ENCODE data around the gene BRINP3.

BRINP3 gene

GRCh38 chr1:190286111-190286510, 191.6 kb downstream of the BRINP3 start:
- TF ChIP-seq, protein P1, sequence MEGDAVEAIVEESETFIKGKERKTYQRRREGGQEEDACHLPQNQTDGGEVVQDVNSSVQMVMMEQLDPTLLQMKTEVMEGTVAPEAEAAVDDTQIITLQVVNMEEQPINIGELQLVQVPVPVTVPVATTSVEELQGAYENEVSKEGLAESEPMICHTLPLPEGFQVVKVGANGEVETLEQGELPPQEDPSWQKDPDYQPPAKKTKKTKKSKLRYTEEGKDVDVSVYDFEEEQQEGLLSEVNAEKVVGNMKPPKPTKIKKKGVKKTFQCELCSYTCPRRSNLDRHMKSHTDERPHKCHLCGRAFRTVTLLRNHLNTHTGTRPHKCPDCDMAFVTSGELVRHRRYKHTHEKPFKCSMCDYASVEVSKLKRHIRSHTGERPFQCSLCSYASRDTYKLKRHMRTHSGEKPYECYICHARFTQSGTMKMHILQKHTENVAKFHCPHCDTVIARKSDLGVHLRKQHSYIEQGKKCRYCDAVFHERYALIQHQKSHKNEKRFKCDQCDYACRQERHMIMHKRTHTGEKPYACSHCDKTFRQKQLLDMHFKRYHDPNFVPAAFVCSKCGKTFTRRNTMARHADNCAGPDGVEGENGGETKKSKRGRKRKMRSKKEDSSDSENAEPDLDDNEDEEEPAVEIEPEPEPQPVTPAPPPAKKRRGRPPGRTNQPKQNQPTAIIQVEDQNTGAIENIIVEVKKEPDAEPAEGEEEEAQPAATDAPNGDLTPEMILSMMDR (IDR thresholded peaks at IDR 0.05; ENCODE audit: unreplicated experiment in 3 of 3), result no peak
- H3K4me1 Mint-ChIP-seq, result no peaks in the 10 kb centered on the region
- no peak overlapping the region for H3K27ac Mint-ChIP-seq
- no peaks in the 10 kb centered on the region for H3K27me3 Mint-ChIP-seq (ENCODE audit: low read depth)
- H3K4me3 Mint-ChIP-seq, result no peak overlapping the region
- no peaks in the 10 kb centered on the region for H3K9me3 Mint-ChIP-seq
- H3K36me3 Mint-ChIP-seq (ENCODE audit: low read depth), result no peaks in the 10 kb centered on the region

DNA sequence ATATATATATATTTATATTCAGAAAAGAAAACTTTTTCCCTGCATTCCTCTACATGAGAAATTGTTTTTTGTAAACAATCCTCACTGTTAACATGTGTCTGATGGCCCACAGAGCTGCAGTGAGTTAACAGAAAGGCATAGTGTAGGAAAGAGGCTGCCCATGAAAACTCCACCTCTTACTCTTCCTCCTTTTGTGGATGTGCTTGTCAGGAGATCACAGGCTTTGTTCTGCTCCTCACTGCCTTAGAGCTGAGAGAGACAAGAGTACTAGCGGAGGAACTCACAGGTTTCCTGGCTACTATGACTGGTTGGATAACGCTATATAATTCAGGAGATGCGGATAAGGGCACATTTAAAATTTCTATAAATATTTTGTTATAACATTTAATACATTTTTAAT, 200.6 kb downstream of the BRINP3 start:
- Mint-ChIP-seq H3K36me3 (ENCODE audit: low read depth) (no peaks in the 10 kb centered on the region), H3K27ac (no peak overlapping the region)

GRCh38 chr1:190274721-190275120, 202.9 kb downstream of the BRINP3 start:
- no peaks in the 10 kb centered on the region for H3K27me3 Mint-ChIP-seq (ENCODE audit: low read depth)
- peaks cover 17% of the 10 kb centered on the region for H3K4me1 Mint-ChIP-seq
- TF ChIP-seq, protein P1 (IDR thresholded peaks at IDR 0.05; ENCODE audit: unreplicated experiment in 3 of 3), result no peak
- H3K9me3 Mint-ChIP-seq, result no peaks in the 10 kb centered on the region
- H3K27ac Mint-ChIP-seq, result peak overlapping the region in 2 of 3 experiments; percentile 0 to 13
- H3K4me3 Mint-ChIP-seq, result no peak overlapping the region
- no peaks in the 10 kb centered on the region for H3K36me3 Mint-ChIP-seq (ENCODE audit: low read depth)

More for the DNA sequence above, 200.6 kb downstream of the BRINP3 start:
- H3K4me3 Mint-ChIP-seq, result no peak overlapping the region
- H3K4me1 Mint-ChIP-seq, result peaks cover 17% of the 10 kb centered on the region
- TF ChIP-seq, protein P1 (IDR thresholded peaks at IDR 0.05; ENCODE audit: unreplicated experiment in 3 of 3), result no peak
- H3K9me3 Mint-ChIP-seq, result no peaks in the 10 kb centered on the region
- H3K27me3 Mint-ChIP-seq (ENCODE audit: low read depth), result no peaks in the 10 kb centered on the region

- TF ChIP-seq, protein P1 (IDR thresholded peaks at IDR 0.05; ENCODE audit: unreplicated experiment in 3 of 3), result no peak
- Mint-ChIP-seq H3K27ac (no peak overlapping the region), H3K27me3 (ENCODE audit: low read depth) (no peaks in the 10 kb centered on the region), H3K36me3 (ENCODE audit: low read depth) (no peaks in the 10 kb centered on the region), H3K9me3 (no peaks in the 10 kb centered on the region), H3K4me3 (no peak overlapping the region), H3K4me1 (peaks cover 17% of the 10 kb centered on the region)
Observed at GRCh38 chr1:190273161-190273560, 204.5 kb downstream of the BRINP3 start.

GRCh38 chr1:190262538-190262937, 215.1 kb downstream of the BRINP3 start:
- Mint-ChIP-seq H3K27me3 (ENCODE audit: low read depth) (no peaks in the 10 kb centered on the region), H3K27ac (no peak overlapping the region), H3K9me3 (no peaks in the 10 kb centered on the region), H3K4me3 (no peak overlapping the region), H3K36me3 (ENCODE audit: low read depth) (no peaks in the 10 kb centered on the region), H3K4me1 (no peaks in the 10 kb centered on the region)
- TF ChIP-seq, protein P1 (IDR thresholded peaks at IDR 0.05; ENCODE audit: unreplicated experiment in 3 of 3), result no peak

- Mint-ChIP-seq H3K4me3 (no peak overlapping the region), H3K27ac (no peak overlapping the region), H3K36me3 (ENCODE audit: low read depth) (peaks cover 5% of the 10 kb centered on the region), H3K27me3 (ENCODE audit: low read depth) (no peaks in the 10 kb centered on the region), H3K4me1 (no peaks in the 10 kb centered on the region), H3K9me3 (no peaks in the 10 kb centered on the region)
- TF ChIP-seq, protein P1 (IDR thresholded peaks at IDR 0.05; ENCODE audit: unreplicated experiment in 3 of 3), result no peak
Observed at GRCh38 chr1:190259424-190259823, 218.2 kb downstream of the BRINP3 start.

Data from nephron (organoid).